Uterus (tissue), 2 donors: ENCODE measurements around the gene TMEM52B.

Experiments
- CTCF ChIP-seq, 4 experiments: fragments of 200-600 bp in 2 of 4; fragments of 450-650 bp in 2 of 4; sonication (generic) in 2 of 4; IDR thresholded peaks; one replicate each; pipeline ENCODE4 v1.5.1; 2016 to 2019; ENCODE audit warnings: antibody characterized with exemption in 4 of 4, mild to moderate bottlenecking in 2 of 4, moderate library complexity in 1 of 4
- POLR2A ChIP-seq, 2 donors: fragments of 450-650 bp; IDR thresholded peaks; one replicate each; pipeline ENCODE4 v1.6.1; 2016; ENCODE audit warnings: antibody characterized with exemption in 2 of 2, mild to moderate bottlenecking in 1 of 2, moderate library complexity in 1 of 2

- no peak for TF ChIP-seq POLR2A (IDR thresholded peaks at IDR 0.05)
- no peak for TF ChIP-seq CTCF (IDR thresholded peaks at IDR 0.05)
Measured at GRCh38 chr12:10226086-10226485, 47.3 kb downstream of the TMEM52B start.
